OCI-LY1 (cell line): ENCODE measurements around the gene XRRA1.

Experiments
- H2AFZ ChIP-seq: fragments of 200-600 bp; sonication (generic), shearing (Covaris generic); 2 replicates; pipeline ENCODE4 v1.6.0; 2014; ENCODE audit warnings: antibody characterized with exemption, mild to moderate bottlenecking, low read length
- H3F3A ChIP-seq: fragments of 200-600 bp; sonication (generic), shearing (Covaris generic); 2 replicates; pipeline ENCODE4 v1.6.0; 2014; ENCODE audit warnings: mild to moderate bottlenecking, antibody characterized with exemption, low read length, moderate library complexity; ENCODE audit not compliant: insufficient read depth
- H3K27ac ChIP-seq: fragments of 200-600 bp; sonication (generic); 2 replicates; pipeline ENCODE4 v1.5.1; 2014; ENCODE audit warnings: low read length, mixed run types, mild to moderate bottlenecking, low read depth; ENCODE audit not compliant: poor library complexity, severe bottlenecking
- H3K27me3 ChIP-seq: fragments of 200-600 bp; sonication (generic); 2 replicates; pipeline ENCODE4 v1.6.0; 2014; ENCODE audit warnings: antibody characterized with exemption, mild to moderate bottlenecking, low read length, moderate library complexity; ENCODE audit not compliant: insufficient read depth
- H3K36me3 ChIP-seq: fragments of 200-600 bp; sonication (generic); 2 replicates; pipeline ENCODE4 v1.6.1; 2014; ENCODE audit warnings: mild to moderate bottlenecking, antibody characterized with exemption, low read length, moderate library complexity, mixed read lengths; ENCODE audit not compliant: insufficient read depth
- H3K4me1 ChIP-seq: fragments of 200-600 bp; sonication (generic); 2 replicates; pipeline ENCODE4 v1.5.1; 2014; ENCODE audit warnings: mild to moderate bottlenecking, low read length, moderate library complexity; ENCODE audit not compliant: insufficient read depth, severe bottlenecking
- H3K4me2 ChIP-seq: fragments of 200-600 bp; sonication (generic), shearing (Covaris generic); 2 replicates; pipeline ENCODE4 v1.6.1; 2014; ENCODE audit warnings: low read length
- H3K4me3 ChIP-seq: fragments of 200-600 bp; sonication (generic); 2 replicates; pipeline ENCODE4 v1.5.1; 2014; ENCODE audit warnings: low read length, low read depth, mild to moderate bottlenecking, mixed read lengths; ENCODE audit not compliant: poor library complexity, severe bottlenecking
- H3K79me2 ChIP-seq: fragments of 200-600 bp; shearing (Covaris generic); 2 replicates; pipeline ENCODE4 v1.6.1; 2016; ENCODE audit warnings: mixed run types, low read length, mixed read lengths; ENCODE audit not compliant: insufficient read depth
- H3K9ac ChIP-seq: fragments of 200-600 bp; sonication (generic), shearing (Covaris generic); 2 replicates; pipeline ENCODE4 v1.6.1; 2014; ENCODE audit warnings: mild to moderate bottlenecking, low read length, mixed read lengths
- H3K9me2 ChIP-seq: fragments of 200-600 bp; sonication (generic), shearing (Covaris generic); 2 replicates; pipeline ENCODE4 v1.6.1; 2014; ENCODE audit warnings: low read depth, mild to moderate bottlenecking, low read length, mixed read lengths
- H3K9me3 ChIP-seq: fragments of 200-600 bp; shearing (Covaris generic); 2 replicates; pipeline ENCODE4 v1.6.1; 2014; ENCODE audit warnings: low read length, mixed read lengths
- H4K20me1 ChIP-seq: fragments of 200-600 bp; sonication (generic), shearing (Covaris generic); 2 replicates; pipeline ENCODE4 v1.6.0; 2016; ENCODE audit warnings: mild to moderate bottlenecking, low read length; ENCODE audit not compliant: insufficient read depth
- EZH2 ChIP-seq: fragments of 200-600 bp; sonication (generic), shearing (Covaris generic); IDR thresholded peaks from 2 replicates; pipeline ENCODE4 v1.8.0; 2017; ENCODE audit warnings: borderline replicate concordance, mixed run types, mild to moderate bottlenecking, antibody characterized with exemption, low read length, moderate library complexity, mixed read lengths
- TF ChIP-seq, protein P1 (sequence below): fragments of 200-600 bp; sonication (generic), shearing (Covaris generic); IDR thresholded peaks from 2 replicates; pipeline ENCODE4 v1.5.1; 2017; ENCODE audit warnings: mild to moderate bottlenecking, antibody characterized with exemption, low read length, moderate library complexity, mixed read lengths

XRRA1 gene

DNA sequence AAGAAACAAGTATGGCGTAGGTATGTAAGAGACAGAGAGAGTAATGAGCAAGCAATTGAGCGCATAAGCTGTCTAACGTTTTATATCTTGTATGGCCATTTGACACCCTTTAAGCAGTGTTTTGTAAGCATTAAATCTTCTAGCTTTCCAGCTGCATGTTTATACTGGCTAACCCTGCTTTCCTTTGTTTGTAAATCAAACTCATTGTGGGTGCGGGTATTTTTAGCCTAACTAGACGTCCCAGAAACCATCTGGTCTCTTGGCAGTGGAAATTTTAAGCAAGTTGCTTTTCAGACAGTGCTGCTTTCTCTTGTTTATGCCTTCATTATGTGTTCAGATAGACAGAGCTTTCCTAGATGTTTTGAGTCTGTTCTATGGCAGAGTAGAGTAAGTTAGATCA lies 126.7 kb downstream of the XRRA1 start:
- no peaks in the 10 kb centered on the region for H4K20me1 ChIP-seq
- no peak overlapping the region for H3K4me2 ChIP-seq
- H3K9ac ChIP-seq = no peak overlapping the region
- no peaks in the 10 kb centered on the region for H3K4me1 ChIP-seq
- no peak overlapping the region for H2AFZ ChIP-seq
- no peak overlapping the region for H3K27ac ChIP-seq
- H3K4me3 ChIP-seq = no peak overlapping the region
- H3K9me2 ChIP-seq = no peaks in the 10 kb centered on the region
- H3K36me3 ChIP-seq = peaks cover 95% of the 10 kb centered on the region
- no peaks in the 10 kb centered on the region for H3K27me3 ChIP-seq
- no peaks in the 10 kb centered on the region for H3K79me2 ChIP-seq
- TF ChIP-seq, protein P1, sequence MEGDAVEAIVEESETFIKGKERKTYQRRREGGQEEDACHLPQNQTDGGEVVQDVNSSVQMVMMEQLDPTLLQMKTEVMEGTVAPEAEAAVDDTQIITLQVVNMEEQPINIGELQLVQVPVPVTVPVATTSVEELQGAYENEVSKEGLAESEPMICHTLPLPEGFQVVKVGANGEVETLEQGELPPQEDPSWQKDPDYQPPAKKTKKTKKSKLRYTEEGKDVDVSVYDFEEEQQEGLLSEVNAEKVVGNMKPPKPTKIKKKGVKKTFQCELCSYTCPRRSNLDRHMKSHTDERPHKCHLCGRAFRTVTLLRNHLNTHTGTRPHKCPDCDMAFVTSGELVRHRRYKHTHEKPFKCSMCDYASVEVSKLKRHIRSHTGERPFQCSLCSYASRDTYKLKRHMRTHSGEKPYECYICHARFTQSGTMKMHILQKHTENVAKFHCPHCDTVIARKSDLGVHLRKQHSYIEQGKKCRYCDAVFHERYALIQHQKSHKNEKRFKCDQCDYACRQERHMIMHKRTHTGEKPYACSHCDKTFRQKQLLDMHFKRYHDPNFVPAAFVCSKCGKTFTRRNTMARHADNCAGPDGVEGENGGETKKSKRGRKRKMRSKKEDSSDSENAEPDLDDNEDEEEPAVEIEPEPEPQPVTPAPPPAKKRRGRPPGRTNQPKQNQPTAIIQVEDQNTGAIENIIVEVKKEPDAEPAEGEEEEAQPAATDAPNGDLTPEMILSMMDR = no peak
- peaks cover 23% of the 10 kb centered on the region for H3K9me3 ChIP-seq
- H3F3A ChIP-seq = no peaks in the 10 kb centered on the region

DNA sequence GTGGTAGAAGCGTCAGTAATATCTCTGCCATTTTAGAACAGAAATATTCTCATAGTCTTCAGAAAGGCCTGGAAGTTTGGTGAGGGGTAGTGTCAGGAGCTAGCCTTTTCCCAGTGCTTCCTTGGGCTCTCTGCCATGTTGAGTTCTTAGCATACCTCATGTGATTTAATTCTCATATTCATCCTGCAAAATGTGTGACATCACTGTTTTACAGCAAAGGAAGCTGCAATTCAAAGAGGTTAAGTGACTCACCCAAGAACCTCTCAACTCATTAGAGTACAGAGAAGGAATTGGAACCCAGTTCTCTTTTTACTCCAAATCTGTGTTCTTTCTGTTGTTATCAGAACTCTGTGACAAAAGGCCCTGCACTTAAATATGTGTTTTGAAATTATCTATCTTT lies 128.1 kb downstream of the XRRA1 start:
- Histone ChIP-seq H3K4me3 (no peak overlapping the region), H3K27me3 (no peaks in the 10 kb centered on the region), H3K9me3 (peaks cover 12% of the 10 kb centered on the region), H3K4me1 (no peaks in the 10 kb centered on the region), H3K4me2 (no peak overlapping the region), H3K9ac (no peak overlapping the region), H3F3A (no peaks in the 10 kb centered on the region), H3K79me2 (no peaks in the 10 kb centered on the region), H3K27ac (no peak overlapping the region), H2AFZ (no peak overlapping the region), H3K9me2 (no peaks in the 10 kb centered on the region), H4K20me1 (no peaks in the 10 kb centered on the region; the same call in 1 of the 2 replicates), H3K36me3 (peaks cover 91% of the 10 kb centered on the region)
- TF ChIP-seq EZH2 = no peak
- TF ChIP-seq, protein P1 = no peak

DNA sequence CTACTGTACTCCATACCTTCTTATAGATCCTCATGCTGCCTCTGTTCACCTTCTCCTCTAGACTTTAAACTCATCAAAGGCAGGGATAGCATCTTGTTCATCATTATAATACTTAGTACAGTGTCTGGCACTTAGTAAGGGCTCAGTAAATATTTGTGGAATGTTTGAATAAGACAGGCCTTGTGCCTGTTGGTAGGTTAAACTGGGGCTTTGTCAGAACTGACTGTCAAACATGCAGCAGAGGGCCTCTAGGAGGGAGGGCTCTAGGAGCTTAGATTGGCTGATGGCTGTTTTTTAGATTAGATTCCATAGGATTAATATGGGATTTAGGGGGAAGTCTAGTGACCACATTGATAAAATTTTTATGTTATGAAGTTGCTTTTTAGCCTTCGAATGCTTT lies 129.5 kb downstream of the XRRA1 start:
- no peaks in the 10 kb centered on the region for H3K4me1 ChIP-seq
- peaks cover 9% of the 10 kb centered on the region for H3K9me3 ChIP-seq
- no peak for TF ChIP-seq EZH2
- TF ChIP-seq, protein P1 = no peak
- no peak overlapping the region for H3K4me2 ChIP-seq
- H3K4me3 ChIP-seq = no peak overlapping the region
- no peak overlapping the region for H3K27ac ChIP-seq
- no peaks in the 10 kb centered on the region; the same call in 1 of the 2 replicates for H4K20me1 ChIP-seq
- no peaks in the 10 kb centered on the region for H3K9me2 ChIP-seq
- H3K27me3 ChIP-seq = no peaks in the 10 kb centered on the region
- H2AFZ ChIP-seq = no peak overlapping the region
- H3F3A ChIP-seq = no peaks in the 10 kb centered on the region
- H3K9ac ChIP-seq = no peak overlapping the region
- H3K36me3 ChIP-seq = peaks cover 82% of the 10 kb centered on the region
- H3K79me2 ChIP-seq = no peaks in the 10 kb centered on the region
